Measurements from ENCODE around the gene SGCA.

GRCh38 chr17:50219939-50220465 lies 54.2 kb downstream of the SGCA start:
- TF ChIP-seq CTCF (IDR thresholded peaks at IDR 0.05; ENCODE audit: low read length) (no peak), EZH2 (optimal IDR thresholded peaks at IDR 0.05; ENCODE audit: low read depth, low read length) (no peak), EZH2phosphoT487 (IDR thresholded peaks at IDR 0.05; ENCODE audit: low read length) (no peak)

Data from MM.1S (cell line).